Neural cell (in vitro differentiated cells): ENCODE results near the gene BTG2. TPM values are rescaled to one million over a fixed set of nuclear protein-coding genes. Genes with fewer than 3 reads are reported as not detected.

ENCODE experiments used
- H2AFZ ChIP-seq: fragments of 200-600, 300-800 bp; sonication (generic), shearing (Covaris generic); 2 replicates; pipeline ENCODE4 v1.6.0; 2014; ENCODE audit warnings: low read depth, mild to moderate bottlenecking, antibody characterized with exemption, low read length, moderate library complexity
- H3F3A ChIP-seq: fragments of 200-600 bp; shearing (Covaris generic); 2 replicates; pipeline ENCODE4 v1.6.1; 2016; ENCODE audit warnings: mild to moderate bottlenecking, moderate library complexity, mixed read lengths, antibody characterized with exemption, low read length; ENCODE audit not compliant: insufficient read depth, poor library complexity, severe bottlenecking
- H3K27ac ChIP-seq: fragments of 200-600, 300-800 bp; sonication (generic), shearing (Covaris generic); 2 replicates; pipeline ENCODE4 v1.5.1; 2014; ENCODE audit warnings: mild to moderate bottlenecking, low read length, moderate library complexity
- H3K27me3 ChIP-seq: fragments of 300-800, 200-600 bp; sonication (generic), shearing (Covaris generic); 2 replicates; pipeline ENCODE4 v1.6.0; 2014; ENCODE audit warnings: mild to moderate bottlenecking, low read depth, low read length, moderate library complexity; ENCODE audit not compliant: insufficient read depth
- H3K36me3 ChIP-seq: fragments of 300-800, 200-600 bp; sonication (generic), shearing (Covaris generic); 2 replicates; pipeline ENCODE4 v1.5.1; 2014; ENCODE audit warnings: mild to moderate bottlenecking, antibody characterized with exemption, low read length, moderate library complexity; ENCODE audit not compliant: insufficient read depth
- H3K4me2 ChIP-seq: fragments of 300-800, 200-600 bp; sonication (generic), shearing (Covaris generic); 2 replicates; pipeline ENCODE4 v1.6.0; 2014; ENCODE audit warnings: mild to moderate bottlenecking, low read length
- H3K4me3 ChIP-seq: fragments of 300-800, 200-600 bp; sonication (generic), shearing (Covaris generic); 2 replicates; pipeline ENCODE4 v1.5.1; 2014; ENCODE audit warnings: mild to moderate bottlenecking, low read length, moderate library complexity
- H3K79me2 ChIP-seq: fragments of 200-600 bp; shearing (Covaris generic); replicated peaks from 2 replicates; pipeline ENCODE4 v1.6.0; 2014; ENCODE audit warnings: mild to moderate bottlenecking, low read length, moderate library complexity; ENCODE audit not compliant: insufficient read depth
- H3K9ac ChIP-seq: fragments of 300-800, 200-600 bp; sonication (generic), shearing (Covaris generic); 2 replicates; pipeline ENCODE4 v1.6.1; 2016; ENCODE audit warnings: mild to moderate bottlenecking, low read length, mixed read lengths
- H3K9me2 ChIP-seq: fragments of 200-600 bp; shearing (Covaris generic); 2 replicates; pipeline ENCODE4 v1.6.1; 2016; ENCODE audit warnings: mild to moderate bottlenecking, low read length, mixed read lengths; ENCODE audit not compliant: insufficient read depth
- H3K9me3 ChIP-seq: fragments of 200-600, 300-800 bp; sonication (generic), shearing (Covaris generic); 2 replicates; pipeline ENCODE4 v1.6.1; 2016; ENCODE audit warnings: mild to moderate bottlenecking, mixed run types, low read length, moderate library complexity, mixed read lengths
- H4K20me1 ChIP-seq: fragments of 200-600 bp; shearing (Covaris generic); 2 replicates; pipeline ENCODE4 v1.6.1; 2016; ENCODE audit warnings: mild to moderate bottlenecking, mixed run types; ENCODE audit not compliant: insufficient read depth
- EP300 ChIP-seq: fragments of 450-650 bp; conservative IDR thresholded peaks from 2 replicates; pipeline ENCODE4 v1.6.1; 2014; ENCODE audit warnings: antibody characterized with exemption, mild to moderate bottlenecking, moderate library complexity; ENCODE audit not compliant: poor library complexity, severe bottlenecking
- EZH2 ChIP-seq: fragments of 200-600, 300-800 bp; shearing (Covaris generic), sonication (generic); IDR thresholded peaks from 2 replicates; pipeline ENCODE4 v1.6.1; 2014; ENCODE audit warnings: antibody characterized with exemption, low read length, borderline replicate concordance, mild to moderate bottlenecking; ENCODE audit not compliant: insufficient read depth, poor library complexity, severe bottlenecking
- MXI1 ChIP-seq: fragments of 450-650 bp; conservative IDR thresholded peaks from 2 replicates; pipeline ENCODE4 v1.6.1; 2014; ENCODE audit warnings: antibody characterized with exemption, mild to moderate bottlenecking; ENCODE audit not compliant: poor library complexity, severe bottlenecking
- POLR2AphosphoS5 ChIP-seq: IDR thresholded peaks from 2 replicates; pipeline ENCODE4 v1.6.1; 2012
- RAD21 ChIP-seq: fragments of 450-650 bp; conservative IDR thresholded peaks from 2 replicates; pipeline ENCODE4 v1.6.1; 2014; ENCODE audit warnings: antibody characterized with exemption, mild to moderate bottlenecking, moderate library complexity
- SMC3 ChIP-seq: fragments of 450-650 bp; conservative IDR thresholded peaks from 2 replicates; pipeline ENCODE4 v1.6.1; 2014; ENCODE audit warnings: antibody characterized with exemption, mild to moderate bottlenecking, moderate library complexity; ENCODE audit not compliant: poor library complexity
- TAF1 ChIP-seq: IDR thresholded peaks from 2 replicates; pipeline ENCODE4 v1.6.1; 2012; ENCODE audit warnings: low read depth
- polyA plus RNA-seq: library from polyadenylated mRNA; depleted of rRNA; stranded (reverse); fragments of >200 nt; gene quantifications from 2 replicates; pipeline ENCODE4 v1.2.3, GENCODE V29; 2014
- TF ChIP-seq, protein P1 (sequence below): fragments of 450-650 bp; IDR thresholded peaks from 2 replicates; pipeline ENCODE4 v1.5.1; 2014; ENCODE audit warnings: antibody characterized with exemption, mild to moderate bottlenecking, moderate library complexity; ENCODE audit not compliant: poor library complexity, severe bottlenecking
- TF ChIP-seq, protein P2 (sequence below): IDR thresholded peaks from 2 replicates; pipeline ENCODE4 v1.6.1; 2012; ENCODE audit warnings: borderline replicate concordance

Gene BTG2
- polyA plus RNA-seq, 1 donor from 2014 or later: 4.1 TPM

DNA sequence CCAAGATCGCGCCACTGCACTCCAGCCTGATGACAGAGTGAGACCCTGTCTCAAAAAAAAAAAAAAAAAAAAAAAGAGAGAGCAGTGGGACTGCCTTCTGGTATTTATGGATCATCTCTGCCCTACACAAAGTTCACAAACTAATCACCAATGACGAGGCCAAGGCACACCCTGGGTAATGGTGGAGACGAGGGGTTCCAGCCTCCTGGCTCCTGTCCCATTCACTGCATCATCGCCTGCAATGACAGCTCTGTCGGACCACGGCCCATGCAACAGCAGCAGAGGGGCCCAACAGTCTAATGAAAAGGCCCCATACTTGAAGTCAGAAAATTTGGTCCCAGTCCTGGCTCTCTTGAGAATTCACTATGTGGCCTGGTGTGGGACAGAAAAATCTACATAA, 2.9 kb upstream of the BTG2 start:
- H3F3A ChIP-seq: no peaks in the 10 kb centered on the region
- H3K4me3 ChIP-seq: no peak overlapping the region
- peaks cover 17% of the 10 kb centered on the region for H3K79me2 ChIP-seq
- TF ChIP-seq POLR2AphosphoS5 (no peak), EP300 (no peak), MXI1 (no peak), SMC3 (no peak), EZH2 (no peak), TAF1 (no peak), RAD21 (no peak)
- TF ChIP-seq, protein P1, sequence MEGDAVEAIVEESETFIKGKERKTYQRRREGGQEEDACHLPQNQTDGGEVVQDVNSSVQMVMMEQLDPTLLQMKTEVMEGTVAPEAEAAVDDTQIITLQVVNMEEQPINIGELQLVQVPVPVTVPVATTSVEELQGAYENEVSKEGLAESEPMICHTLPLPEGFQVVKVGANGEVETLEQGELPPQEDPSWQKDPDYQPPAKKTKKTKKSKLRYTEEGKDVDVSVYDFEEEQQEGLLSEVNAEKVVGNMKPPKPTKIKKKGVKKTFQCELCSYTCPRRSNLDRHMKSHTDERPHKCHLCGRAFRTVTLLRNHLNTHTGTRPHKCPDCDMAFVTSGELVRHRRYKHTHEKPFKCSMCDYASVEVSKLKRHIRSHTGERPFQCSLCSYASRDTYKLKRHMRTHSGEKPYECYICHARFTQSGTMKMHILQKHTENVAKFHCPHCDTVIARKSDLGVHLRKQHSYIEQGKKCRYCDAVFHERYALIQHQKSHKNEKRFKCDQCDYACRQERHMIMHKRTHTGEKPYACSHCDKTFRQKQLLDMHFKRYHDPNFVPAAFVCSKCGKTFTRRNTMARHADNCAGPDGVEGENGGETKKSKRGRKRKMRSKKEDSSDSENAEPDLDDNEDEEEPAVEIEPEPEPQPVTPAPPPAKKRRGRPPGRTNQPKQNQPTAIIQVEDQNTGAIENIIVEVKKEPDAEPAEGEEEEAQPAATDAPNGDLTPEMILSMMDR: no peak
- TF ChIP-seq, protein P2, sequence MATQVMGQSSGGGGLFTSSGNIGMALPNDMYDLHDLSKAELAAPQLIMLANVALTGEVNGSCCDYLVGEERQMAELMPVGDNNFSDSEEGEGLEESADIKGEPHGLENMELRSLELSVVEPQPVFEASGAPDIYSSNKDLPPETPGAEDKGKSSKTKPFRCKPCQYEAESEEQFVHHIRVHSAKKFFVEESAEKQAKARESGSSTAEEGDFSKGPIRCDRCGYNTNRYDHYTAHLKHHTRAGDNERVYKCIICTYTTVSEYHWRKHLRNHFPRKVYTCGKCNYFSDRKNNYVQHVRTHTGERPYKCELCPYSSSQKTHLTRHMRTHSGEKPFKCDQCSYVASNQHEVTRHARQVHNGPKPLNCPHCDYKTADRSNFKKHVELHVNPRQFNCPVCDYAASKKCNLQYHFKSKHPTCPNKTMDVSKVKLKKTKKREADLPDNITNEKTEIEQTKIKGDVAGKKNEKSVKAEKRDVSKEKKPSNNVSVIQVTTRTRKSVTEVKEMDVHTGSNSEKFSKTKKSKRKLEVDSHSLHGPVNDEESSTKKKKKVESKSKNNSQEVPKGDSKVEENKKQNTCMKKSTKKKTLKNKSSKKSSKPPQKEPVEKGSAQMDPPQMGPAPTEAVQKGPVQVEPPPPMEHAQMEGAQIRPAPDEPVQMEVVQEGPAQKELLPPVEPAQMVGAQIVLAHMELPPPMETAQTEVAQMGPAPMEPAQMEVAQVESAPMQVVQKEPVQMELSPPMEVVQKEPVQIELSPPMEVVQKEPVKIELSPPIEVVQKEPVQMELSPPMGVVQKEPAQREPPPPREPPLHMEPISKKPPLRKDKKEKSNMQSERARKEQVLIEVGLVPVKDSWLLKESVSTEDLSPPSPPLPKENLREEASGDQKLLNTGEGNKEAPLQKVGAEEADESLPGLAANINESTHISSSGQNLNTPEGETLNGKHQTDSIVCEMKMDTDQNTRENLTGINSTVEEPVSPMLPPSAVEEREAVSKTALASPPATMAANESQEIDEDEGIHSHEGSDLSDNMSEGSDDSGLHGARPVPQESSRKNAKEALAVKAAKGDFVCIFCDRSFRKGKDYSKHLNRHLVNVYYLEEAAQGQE: no peak
- no peaks in the 10 kb centered on the region for H4K20me1 ChIP-seq
- H3K9me3 ChIP-seq: no peaks in the 10 kb centered on the region
- no peak overlapping the region for H3K9ac ChIP-seq
- no peak overlapping the region for H3K27ac ChIP-seq
- no peak overlapping the region for H3K4me2 ChIP-seq
- H3K27me3 ChIP-seq: no peaks in the 10 kb centered on the region
- H3K36me3 ChIP-seq: no peaks in the 10 kb centered on the region
- no peak overlapping the region for H2AFZ ChIP-seq
- H3K9me2 ChIP-seq: no peaks in the 10 kb centered on the region

DNA sequence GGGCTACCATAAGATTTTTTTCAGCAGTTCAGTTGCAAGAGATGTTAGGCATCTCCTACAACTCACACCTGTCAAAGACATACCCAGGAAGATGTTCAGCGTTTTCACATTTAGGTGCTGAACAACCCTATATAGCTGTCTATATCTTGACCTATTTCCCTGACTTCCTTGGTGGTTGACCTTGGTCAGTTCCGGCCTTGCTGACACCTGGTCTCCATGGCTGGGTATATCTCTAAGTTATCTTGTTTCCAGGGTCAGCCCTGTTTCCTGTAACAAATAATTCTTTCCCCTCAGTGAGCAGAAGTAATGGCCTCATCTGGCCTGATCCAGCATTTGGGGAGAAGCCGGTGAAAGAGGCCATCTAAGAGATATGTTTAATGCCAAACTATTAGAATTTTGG, 2.4 kb upstream of the BTG2 start:
- H3K79me2 ChIP-seq: peaks cover 20% of the 10 kb centered on the region
- H2AFZ ChIP-seq: no peak overlapping the region
- H4K20me1 ChIP-seq: no peaks in the 10 kb centered on the region
- no peak overlapping the region for H3K4me3 ChIP-seq
- no peaks in the 10 kb centered on the region for H3K36me3 ChIP-seq
- no peak overlapping the region for H3K27ac ChIP-seq
- no peaks in the 10 kb centered on the region for H3K27me3 ChIP-seq
- H3K9me3 ChIP-seq: no peaks in the 10 kb centered on the region
- no peak overlapping the region for H3K4me2 ChIP-seq
- H3F3A ChIP-seq: no peaks in the 10 kb centered on the region
- no peak overlapping the region for H3K9ac ChIP-seq
- TF ChIP-seq EP300: no peak
- TF ChIP-seq RAD21: no peak
- no peak for TF ChIP-seq POLR2AphosphoS5
- TF ChIP-seq EZH2: no peak
- no peak for TF ChIP-seq SMC3
- TF ChIP-seq, protein P1: no peak
- no peak for TF ChIP-seq MXI1
- TF ChIP-seq TAF1: no peak
- TF ChIP-seq, protein P2: no peak
- H3K9me2 ChIP-seq: no peaks in the 10 kb centered on the region
